Body of pancreas (tissue), 4 donors: ENCODE results near the gene SMIM43.

Experiments
- CTCF ChIP-seq, 7 experiments: fragments of 450-650 bp in 4 of 7; fragments of 200-600 bp in 3 of 7; sonication (generic) in 3 of 7; IDR thresholded peaks; one replicate each; pipeline ENCODE4 v1.5.1; 2016 to 2019; ENCODE audit warnings: antibody characterized with exemption in 7 of 7
- POLR2A ChIP-seq, 3 donors: fragments of 450-650 bp; IDR thresholded peaks; one replicate each; pipeline ENCODE4 v1.6.1; 2016; ENCODE audit warnings: antibody characterized with exemption in 3 of 3, mild to moderate bottlenecking in 2 of 3

- no peak for TF ChIP-seq CTCF (IDR thresholded peaks at IDR 0.05)
- no peak for TF ChIP-seq POLR2A (IDR thresholded peaks at IDR 0.05)
These were observed 31.0 kb downstream of the SMIM43 start for GRCh38 chr4:121733942-121734341.
